Ovary (tissue), 9 donors: ENCODE results near the gene NTNG2. TPM values are rescaled to one million over a fixed set of nuclear protein-coding genes. Genes with fewer than 3 reads are reported as not detected.

ENCODE experiments used
- DNase-seq, 5 donors: peaks; one replicate each; pipeline ENCODE4 v3.0.0-alpha.2; 2019 to 2020
- H3K27ac ChIP-seq, 2 donors: fragments of 200-600 bp; one replicate each; pipeline versions ENCODE4 v1.5.1 to v1.8.0; 2019 to 2022
- H3K27me3 ChIP-seq: fragments of 200-600 bp; one replicate; pipeline ENCODE4 v1.8.0; 2022
- H3K36me3 ChIP-seq: fragments of 200-600 bp; sonication (generic); one replicate; pipeline ENCODE4 v1.5.1; 2019
- H3K4me1 ChIP-seq: one replicate; pipeline ENCODE4 v1.8.1; 2013; ENCODE audit warnings: mild to moderate bottlenecking, moderate library complexity; ENCODE audit not compliant: insufficient read depth
- H3K4me3 ChIP-seq: fragments of 200-600 bp; sonication (generic); one replicate; pipeline ENCODE4 v1.5.1; 2017
- H3K9me3 ChIP-seq, 2 donors: fragments of 200-600 bp in 1 of 2; sonication (generic) in 1 of 2; one replicate each; pipeline versions ENCODE4 v1.5.1 to v1.8.1; 2013 to 2019; ENCODE audit warnings: mild to moderate bottlenecking in 1 of 2, moderate library complexity in 1 of 2
- CTCF ChIP-seq, 3 donors: fragments of 450-650 bp in 2 of 3; fragments of 200-600 bp in 1 of 3; IDR thresholded peaks; one replicate each; pipeline versions ENCODE4 v1.5.1 to v1.8.0; 2016 to 2022; ENCODE audit warnings: antibody characterized with exemption in 3 of 3, mild to moderate bottlenecking in 1 of 3
- EP300 ChIP-seq: sonication (generic); formaldehyde crosslinking; IDR thresholded peaks from one replicate; pipeline ENCODE4 v1.6.1; 2017; ENCODE audit warnings: antibody characterized with exemption
- POLR2A ChIP-seq: fragments of 450-650 bp; IDR thresholded peaks from one replicate; pipeline ENCODE4 v1.6.1; 2017; ENCODE audit warnings: antibody characterized with exemption, mild to moderate bottlenecking, moderate library complexity
- WGBS, 3 donors: extraction: QIAGEN DNeasy Blood & Tissue Kit in 1 of 3; methylation state at CpG; one replicate each; pipeline versions ENCODE4 v1.1.5 to v1.1.7; 2013 to 2017; 5-methylcytosine and 5-hydroxymethylcytosine counted together
- intact Hi-C, 4 donors: fragments of 100-400 bp; cut with DNase I; formaldehyde crosslinking; loops; one replicate each; pipeline versions ENCODE4 v1.11.0 to v1.15.1; 2022 to 2023
- polyA plus RNA-seq, 2 donors: library from polyadenylated mRNA; stranded (reverse); fragments of 200-250 nt in 1 of 2; fragments of 350-450 nt in 1 of 2; fragmentation: Illumina TruSeq in 1 of 2; extraction: RNeasy Lipid Tissue Mini Kit (QIAGEN cat#74804) in 1 of 2; gene quantifications; one replicate each; pipeline ENCODE4 v1.2.3, GENCODE V29; 2013 to 2014
- total RNA-seq, 7 donors: library from RNA; depleted of rRNA in 2 of 7; stranded (reverse); fragments of >200 nt in 2 of 7; fragmentation: NEBNext Ultra II Directional in 3 of 7; extraction: Animal tissue kit (Norgen Biotek cat#: 25700) in 3 of 7; gene quantifications; one replicate each; pipeline versions ENCODE4 v1.1.0 to v1.2.4, GENCODE V29; 2016 to 2023
- donor health status: DM: no; HTN: no; CAD: no; lungs with moderate emphysema.
- donor health status: DM: no; HTN: no; CAD: no.
- donor health status: Bipolar disorder and iron deficiency.
- donor health status: DM: yes; HTN: yes; CAD: no.
- donor health status: DM: no; HTN: no; CAD: no.
- donor health status: DM: yes; HTN: yes; CAD: no.

The NTNG2 gene
- total and polyA plus RNA-seq, 9 donors, result 0.12 to 2.6 (median 0.81) TPM

DNA sequence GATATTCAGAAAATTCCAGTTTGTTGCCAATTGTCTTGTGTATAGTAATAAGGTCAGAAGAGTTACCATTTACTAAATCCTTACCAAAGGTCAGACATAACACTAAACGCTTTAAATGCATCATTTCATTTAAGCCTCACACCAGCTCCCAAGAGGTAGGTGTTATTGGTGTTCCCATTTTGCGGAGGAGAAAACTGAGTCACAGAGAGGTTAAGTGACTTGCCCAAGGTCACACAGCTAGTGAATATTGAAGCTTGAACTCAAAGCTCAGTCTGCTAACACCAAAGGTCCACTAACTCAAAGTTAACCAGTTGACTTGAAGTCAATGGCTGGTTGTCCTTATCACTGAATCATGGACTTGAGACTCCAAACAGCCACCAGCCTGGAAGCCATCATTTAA lies 40.8 kb upstream of the NTNG2 start:
- 88 to 95% (median 92%) methylated on average over 2 of the region's 2 CpGs for WGBS, 3 donors
- Histone ChIP-seq H3K4me3 (no peak overlapping the region), H3K27me3 (no peaks in the 10 kb centered on the region), H3K4me1 (no peaks in the 10 kb centered on the region), H3K36me3 (no peaks in the 10 kb centered on the region), H3K27ac (no peak overlapping the region), H3K9me3 (no peaks in the 10 kb centered on the region)
- intact Hi-C loops, result no loop called here
- DNase-seq, result no peak
- no peak for TF ChIP-seq CTCF (IDR thresholded peaks at IDR 0.05)
- TF ChIP-seq POLR2A, result no peak
- TF ChIP-seq EP300, result no peak

- no peak for TF ChIP-seq POLR2A
- no peak for TF ChIP-seq EP300
- TF ChIP-seq CTCF (IDR thresholded peaks at IDR 0.05), result no peak
- intact Hi-C loops, result no loop called here
- DNase-seq, result no peak
- Histone ChIP-seq H3K27ac (no peak overlapping the region), H3K9me3 (no peaks in the 10 kb centered on the region), H3K36me3 (no peaks in the 10 kb centered on the region), H3K4me1 (no peaks in the 10 kb centered on the region), H3K4me3 (no peak overlapping the region), H3K27me3 (no peaks in the 10 kb centered on the region)
- WGBS, 3 donors, result 31 to 34% (median 33%) methylated on average over 6 of the region's 6 CpGs
Measured at GRCh38 chr9:132124800-132125199, 37.1 kb upstream of the NTNG2 start.

DNA sequence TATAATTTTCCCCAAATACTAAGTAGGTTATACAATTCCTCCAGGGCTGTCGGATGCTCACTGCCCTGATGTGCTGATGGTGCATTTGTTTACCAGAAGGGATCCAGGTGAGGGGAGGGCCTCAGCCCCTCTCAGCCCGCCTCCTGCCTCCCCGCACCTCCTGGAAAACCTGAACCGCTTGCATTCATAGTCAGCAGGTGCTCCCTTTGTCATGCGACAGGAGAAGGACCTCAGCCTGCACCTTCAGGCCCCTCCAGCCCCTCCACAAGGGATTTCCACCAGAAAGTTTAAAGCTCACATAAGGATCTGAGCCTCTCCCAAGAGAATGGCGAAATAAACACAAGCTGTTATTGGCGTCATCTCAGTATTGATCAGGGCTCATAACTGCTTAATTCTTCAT lies 36.5 kb upstream of the NTNG2 start:
- no peaks in the 10 kb centered on the region for H3K9me3 ChIP-seq
- no peak for DNase-seq
- H3K36me3 ChIP-seq, result no peaks in the 10 kb centered on the region
- no peak overlapping the region for H3K27ac ChIP-seq
- H3K4me1 ChIP-seq, result no peaks in the 10 kb centered on the region
- no peak overlapping the region for H3K4me3 ChIP-seq
- no peaks in the 10 kb centered on the region for H3K27me3 ChIP-seq
- intact Hi-C loops, result no loop called here
- TF ChIP-seq EP300, result no peak
- no peak for TF ChIP-seq POLR2A
- no peak for TF ChIP-seq CTCF (IDR thresholded peaks at IDR 0.05)
- 19 to 24% (median 22%) methylated on average over 7 of the region's 7 CpGs for WGBS, 3 donors

DNA sequence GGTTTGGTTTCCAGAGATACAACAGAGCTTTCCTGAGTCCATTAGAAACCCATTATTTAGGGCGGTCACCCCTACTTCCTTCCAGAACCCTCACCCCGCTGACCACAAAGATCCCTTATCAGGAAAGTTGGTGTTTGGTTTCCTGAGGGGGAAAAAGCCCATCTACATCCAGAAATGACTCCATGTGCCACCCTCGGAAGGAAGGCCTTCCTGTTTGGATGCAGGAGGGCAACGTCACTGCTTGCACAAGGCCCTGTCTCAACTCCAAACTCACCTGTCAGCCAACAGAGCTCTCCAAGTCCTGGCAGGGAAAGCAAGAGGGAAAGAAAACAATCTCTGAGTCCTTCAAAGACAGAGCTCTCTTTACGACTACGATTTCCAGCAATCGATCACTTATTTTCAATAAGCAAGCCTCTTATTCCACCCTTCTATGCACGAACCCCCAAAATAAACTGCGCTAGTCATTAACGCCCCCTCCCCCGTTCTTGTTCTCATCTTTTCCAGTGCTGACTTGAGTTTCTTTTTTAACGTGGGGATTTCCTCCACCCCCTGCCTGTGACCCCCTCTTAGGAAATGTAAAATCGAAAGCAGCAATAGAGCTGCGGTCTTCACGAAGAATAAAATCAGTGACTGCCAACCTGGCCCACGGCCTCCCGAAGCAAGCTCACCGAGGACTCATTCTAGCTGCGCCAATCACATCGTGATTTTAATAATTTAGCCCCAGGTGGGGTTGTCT lies 35.7 kb upstream of the NTNG2 start:
- no peak overlapping the region for H3K4me3 ChIP-seq
- H3K36me3 ChIP-seq, result no peaks in the 10 kb centered on the region
- no peak for DNase-seq
- no peaks in the 10 kb centered on the region for H3K4me1 ChIP-seq
- intact Hi-C loops, result no loop called here
- H3K9me3 ChIP-seq, result no peaks in the 10 kb centered on the region
- no peak for TF ChIP-seq CTCF (IDR thresholded peaks at IDR 0.05)
- TF ChIP-seq EP300, result no peak
- no peak for TF ChIP-seq POLR2A
- no peaks in the 10 kb centered on the region for H3K27me3 ChIP-seq
- WGBS, 3 donors, result 50 to 60% (median 56%) methylated on average over 20 of the region's 20 CpGs
- H3K27ac ChIP-seq, result no peak overlapping the region
